HG03354 (cell line): ENCODE data around the gene PLCB3.
A peak's percentile ranks its signal among the peaks of the same experiment; 100 is the strongest.

Experiments used
- ATAC-seq: cut with Tn5 transposase; IDR thresholded peaks from one replicate; pipeline ENCODE4 v1.9.1; 2021; ENCODE audit warnings: mild to moderate bottlenecking; ENCODE audit not compliant: unreplicated experiment, poor library complexity, severe bottlenecking

Gene PLCB3

GRCh38 chr11:64234647-64235379 lies 16.5 kb upstream of the PLCB3 start:
- ATAC-seq = peak; percentile 24

DNA sequence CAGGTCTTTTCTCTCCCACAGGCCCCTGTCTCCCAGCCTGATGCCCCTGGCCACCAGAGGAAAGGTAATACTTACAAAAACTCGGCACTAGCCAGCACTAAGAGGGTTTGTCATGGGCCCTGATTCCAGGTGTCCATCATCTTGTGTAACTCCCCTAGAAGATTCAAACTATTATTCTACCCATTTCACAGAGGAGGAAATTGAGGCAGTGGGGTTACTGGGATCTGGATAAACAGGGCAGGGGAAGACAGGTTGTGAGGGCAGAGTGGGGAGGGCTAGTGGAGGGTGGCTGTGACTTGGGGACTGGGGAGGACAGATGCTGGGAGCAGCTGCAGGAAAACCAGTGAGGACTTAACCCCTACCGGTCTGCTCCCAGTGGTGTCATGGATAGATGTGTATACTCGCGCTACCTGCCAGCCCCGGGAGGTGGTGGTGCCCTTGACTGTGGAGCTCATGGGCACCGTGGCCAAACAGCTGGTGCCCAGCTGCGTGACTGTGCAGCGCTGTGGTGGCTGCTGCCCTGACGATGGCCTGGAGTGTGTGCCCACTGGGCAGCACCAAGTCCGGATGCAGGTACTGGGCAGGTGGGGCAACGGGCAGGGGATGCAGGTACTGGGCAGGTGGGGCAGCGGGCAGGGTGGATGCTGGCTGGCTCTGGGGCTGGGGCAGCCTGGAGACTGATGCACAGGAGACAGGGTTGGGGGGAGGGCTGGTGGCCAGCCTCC lies 15.7 kb upstream of the PLCB3 start:
- no peak for ATAC-seq

DNA sequence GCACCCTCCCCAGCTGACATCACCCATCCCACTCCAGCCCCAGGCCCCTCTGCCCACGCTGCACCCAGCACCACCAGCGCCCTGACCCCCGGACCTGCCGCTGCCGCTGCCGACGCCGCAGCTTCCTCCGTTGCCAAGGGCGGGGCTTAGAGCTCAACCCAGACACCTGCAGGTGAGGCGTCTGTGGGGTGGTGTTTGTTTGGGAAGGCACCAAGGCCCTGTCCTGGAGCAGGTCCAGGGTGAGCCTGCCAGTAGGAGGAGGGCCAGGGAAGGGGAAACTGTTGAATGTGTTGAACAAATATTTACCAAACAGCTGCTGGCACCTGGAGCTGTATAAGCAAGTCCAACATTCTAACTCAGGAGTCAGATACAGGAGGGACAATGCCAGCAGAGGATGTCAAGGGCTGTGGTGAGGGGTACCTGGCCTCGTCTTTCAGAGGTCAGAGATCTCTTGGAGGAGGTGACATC lies 13.8 kb upstream of the PLCB3 start:
- ATAC-seq = no peak

DNA sequence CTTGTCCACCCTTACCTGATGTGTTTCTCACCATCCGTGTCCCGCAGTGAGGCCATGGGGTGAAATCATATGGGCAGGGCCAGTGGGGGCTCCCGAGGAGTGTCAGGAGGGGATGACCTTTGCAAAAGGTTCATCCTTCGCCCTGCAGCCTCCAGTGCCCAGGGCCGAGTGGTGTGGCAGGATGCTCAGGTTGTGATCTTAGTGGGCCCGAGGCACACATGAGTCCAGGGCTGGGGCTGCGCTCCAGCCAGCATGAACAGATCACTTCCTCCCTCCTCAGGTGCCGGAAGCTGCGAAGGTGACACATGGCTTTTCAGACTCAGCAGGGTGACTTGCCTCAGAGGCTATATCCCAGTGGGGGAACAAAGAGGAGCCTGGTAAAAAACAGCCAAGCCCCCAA lies 13.3 kb upstream of the PLCB3 start:
- ATAC-seq = no peak

DNA sequence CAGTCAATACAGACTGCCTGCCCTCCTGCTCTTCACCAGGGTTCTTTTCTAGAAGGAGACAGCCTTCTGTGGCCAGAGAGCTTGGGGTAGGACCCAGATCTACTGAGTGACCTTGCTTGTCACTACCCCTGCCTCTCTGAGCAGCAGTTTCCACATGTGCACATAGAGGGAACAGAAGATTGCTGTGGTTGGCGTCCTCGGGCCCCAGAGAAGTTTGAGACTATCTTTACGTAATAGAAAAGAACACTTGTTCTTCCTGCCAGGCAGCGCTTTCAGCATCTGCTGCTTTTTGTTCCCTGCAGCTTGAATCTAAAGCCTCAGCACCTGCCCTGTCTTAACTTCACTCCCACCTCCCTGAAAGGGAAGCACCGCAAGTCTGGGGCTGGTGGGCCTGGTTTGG lies 12.3 kb upstream of the PLCB3 start:
- ATAC-seq = no peak

GRCh38 chr11:64239662-64240434 lies 11.5 kb upstream of the PLCB3 start:
- peak; percentile 5 for ATAC-seq

DNA sequence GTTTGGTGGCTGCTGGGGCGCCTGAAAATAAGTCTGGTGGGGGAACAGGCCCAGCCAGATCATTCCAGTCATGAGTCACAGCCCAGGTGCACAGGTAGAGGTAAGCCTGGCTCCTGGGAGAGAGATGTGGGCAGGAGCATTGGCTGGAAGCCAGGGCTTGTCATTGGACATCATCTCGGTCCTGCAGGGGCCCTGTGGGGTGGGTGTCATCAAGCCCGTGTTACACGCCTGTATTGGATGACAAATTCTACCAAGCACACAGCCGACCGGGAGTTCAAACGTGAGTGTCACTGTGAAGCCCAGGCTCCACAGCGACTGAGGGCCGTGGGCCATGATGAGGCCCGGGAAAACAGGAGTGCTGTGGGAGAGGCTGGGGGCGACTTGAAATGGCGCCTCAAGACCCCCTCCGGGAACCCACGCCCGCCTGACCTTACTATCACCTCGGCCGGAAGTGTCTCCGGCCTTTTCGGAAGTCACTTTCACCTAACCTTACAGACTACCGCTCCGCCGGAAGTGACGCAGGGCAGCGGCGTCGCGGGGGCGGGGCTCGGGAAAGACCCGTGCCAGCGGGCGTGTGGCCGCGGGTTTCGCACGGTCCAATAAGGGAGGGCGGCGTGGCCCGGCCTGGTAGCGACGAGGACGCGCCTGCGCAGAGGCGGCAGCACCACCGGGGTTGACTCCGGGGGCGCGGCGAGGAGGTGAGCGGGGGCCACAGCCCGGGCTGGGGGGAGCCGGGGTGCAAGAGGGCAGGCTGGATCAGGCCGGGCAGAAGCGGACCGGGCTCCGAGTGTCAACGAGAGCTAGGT lies 10.7 kb upstream of the PLCB3 start, which contains the start of gene FKBP2:
TSS of gene FKBP2 (plus strand) at position 661 of the 806 bp plus-strand sequence. CDS start 1,293 bp downstream, outside the sequence.
- ATAC-seq = peak; percentile 58

DNA sequence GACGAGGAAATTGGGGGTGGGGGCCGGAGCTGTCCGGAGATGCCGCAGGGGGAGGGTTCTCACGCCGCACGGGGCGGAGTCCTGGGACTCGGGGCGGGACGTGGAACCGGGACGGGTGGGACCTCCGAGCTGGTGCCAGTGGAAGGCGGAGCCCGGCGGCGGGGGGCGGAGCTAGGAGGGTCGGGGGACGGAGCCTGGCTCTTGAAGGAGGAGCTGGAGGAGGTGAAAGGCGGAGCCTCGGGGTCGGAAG lies 10.2 kb upstream of the PLCB3 start:
- ATAC-seq = peak; percentile 62

- peak; percentile 63 for ATAC-seq
These were observed 9.6 kb upstream of the PLCB3 start for GRCh38 chr11:64241491-64242374.

DNA sequence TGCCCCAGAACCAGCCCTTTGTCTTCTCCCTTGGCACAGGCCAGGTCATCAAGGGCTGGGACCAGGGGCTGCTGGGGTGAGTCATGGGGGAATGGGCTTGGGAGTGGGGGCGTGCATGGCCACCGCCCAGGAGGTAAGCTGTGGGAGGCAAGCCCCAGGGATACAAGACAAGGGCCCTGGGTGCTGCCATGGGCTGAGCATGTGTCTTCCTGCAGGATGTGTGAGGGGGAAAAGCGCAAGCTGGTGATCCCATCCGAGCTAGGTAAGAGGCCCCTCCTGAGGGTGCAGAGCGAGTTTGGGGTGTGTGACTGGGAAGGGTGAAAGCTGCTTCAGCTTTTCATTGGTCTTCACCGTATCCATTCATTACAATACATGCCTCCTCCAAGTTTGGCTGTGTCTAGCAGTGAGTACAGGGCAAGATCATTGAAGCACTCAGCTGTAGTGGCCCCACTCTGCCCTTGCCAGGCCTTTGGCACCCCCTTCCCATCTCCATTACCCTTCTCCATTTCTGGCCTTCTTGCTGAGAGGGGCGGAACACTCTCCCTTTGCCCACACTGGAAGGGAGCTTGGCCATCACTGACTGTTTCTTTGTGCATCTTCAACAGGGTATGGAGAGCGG lies 8.0 kb upstream of the PLCB3 start:
- ATAC-seq = no peak

DNA sequence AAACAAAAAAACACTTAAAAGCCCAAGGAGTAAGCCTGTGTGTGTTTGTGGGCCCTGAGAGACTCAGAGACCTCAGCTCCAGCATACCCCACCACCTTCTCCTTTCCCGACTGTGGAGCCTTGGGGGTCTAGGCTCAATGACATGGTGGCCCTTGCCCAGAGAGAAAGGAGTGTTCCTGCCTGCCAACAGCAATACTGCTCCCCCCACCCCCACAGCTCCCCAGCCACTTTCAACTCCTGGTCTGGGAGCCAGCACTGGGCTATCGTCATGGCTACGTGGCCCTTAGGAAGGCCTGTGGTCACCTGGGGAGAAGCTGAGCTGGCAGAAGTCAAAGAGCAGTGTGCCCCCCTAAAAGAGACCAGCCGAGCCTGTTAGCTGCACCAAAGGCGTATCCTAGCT lies 7.2 kb upstream of the PLCB3 start:
- ATAC-seq = no peak

DNA sequence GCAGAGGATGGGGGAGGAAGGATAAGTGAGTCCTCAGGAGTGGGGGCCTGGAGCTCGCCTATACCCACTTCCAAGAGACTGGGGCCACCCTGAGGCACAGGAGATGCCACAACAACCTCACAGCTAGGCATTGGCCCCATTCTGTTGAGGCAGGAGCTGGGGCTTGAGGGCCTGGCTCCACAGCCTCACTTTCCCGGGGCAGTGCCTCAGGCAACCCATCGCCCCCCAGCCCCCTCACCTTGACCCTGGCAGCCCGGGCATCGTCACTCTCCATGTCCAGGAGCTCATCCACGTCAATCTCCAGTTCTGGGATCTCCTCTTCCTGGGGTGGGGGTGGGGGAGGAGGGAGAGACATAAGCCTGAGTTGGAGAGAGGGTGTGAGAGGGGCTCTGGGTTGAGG lies 6.4 kb upstream of the PLCB3 start:
- ATAC-seq = no peak

DNA sequence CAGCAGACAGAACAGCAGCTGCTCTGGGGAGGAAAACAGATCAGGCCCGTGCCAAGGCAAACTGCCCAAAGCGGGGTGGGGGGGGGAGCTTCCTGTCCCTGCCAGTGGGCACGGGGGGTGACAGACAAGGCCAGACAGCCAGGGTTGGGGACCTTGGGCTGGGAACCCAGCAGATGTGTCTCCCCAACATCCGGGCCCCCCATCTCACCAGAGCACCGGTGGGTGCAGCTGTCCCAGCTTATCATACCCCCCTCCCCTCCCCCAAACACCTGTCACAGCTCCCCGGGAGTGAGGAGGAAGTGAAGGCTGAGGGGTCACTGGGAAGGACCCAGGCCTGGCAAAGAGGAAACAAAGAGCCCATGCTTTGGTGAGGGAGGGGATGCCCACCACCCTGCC lies 5.9 kb upstream of the PLCB3 start:
- no peak for ATAC-seq

DNA sequence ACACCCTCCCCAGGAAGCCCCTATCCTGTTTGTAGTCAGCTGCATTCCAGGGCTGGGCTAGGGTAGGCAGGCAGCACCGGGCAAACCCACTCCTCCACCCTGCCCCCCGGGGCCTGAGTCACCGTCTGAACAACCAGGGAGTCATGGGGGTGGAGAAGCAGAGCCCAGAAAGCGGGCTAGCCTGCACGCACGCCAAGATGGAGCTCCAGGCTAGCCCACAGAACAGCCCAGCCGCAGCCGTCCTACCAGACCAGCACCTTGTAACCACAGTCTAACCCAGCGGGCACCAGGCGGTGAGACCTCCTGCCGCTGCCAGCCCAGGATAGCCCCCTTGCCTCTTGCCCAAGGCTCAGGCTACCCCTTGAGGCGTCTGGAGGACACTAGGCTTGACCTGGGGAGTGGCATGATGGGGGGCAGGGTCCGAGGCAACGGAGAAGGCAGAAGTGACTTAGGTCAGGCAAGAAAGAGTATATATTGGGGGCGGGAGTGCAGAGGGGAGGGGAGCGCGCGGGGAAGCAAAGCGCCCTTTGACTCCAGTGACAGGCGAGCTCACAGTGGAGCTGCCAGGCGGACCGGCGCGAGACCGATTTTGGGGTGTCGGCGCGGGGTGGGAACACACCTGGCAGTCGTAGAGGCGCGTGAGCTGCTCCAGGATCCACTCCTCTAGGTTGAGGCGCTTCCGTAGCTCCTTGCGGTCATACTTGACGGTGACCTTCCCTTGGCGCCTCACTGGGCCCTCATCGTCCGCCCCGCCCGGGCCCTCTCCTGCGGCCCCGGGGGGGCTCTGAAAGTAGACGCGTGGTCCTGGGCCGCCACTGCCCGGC lies 5.3 kb upstream of the PLCB3 start:
- peak; percentile 1 for ATAC-seq

- peak; percentile 7 for ATAC-seq
These were observed 4.8 kb upstream of the PLCB3 start for GRCh38 chr11:64246621-64246870.

GRCh38 chr11:64246871-64247728 lies 4.2 kb upstream of the PLCB3 start, which contains the start of gene PPP1R14B:
Gene PPP1R14B, minus strand, starts transcription at chr11:64246943. Its CDS starts 270 bp downstream, at chr11:64246673.
- peak; percentile 41 for ATAC-seq
